ENCODE data around the gene METAP2.

GRCh38 chr12:95480230-95480629, 6.3 kb downstream of the METAP2 start:
- TF ChIP-seq EZH2phosphoT487 (IDR thresholded peaks at IDR 0.05; ENCODE audit: insufficient read depth, low read depth) = no peak
- TF ChIP-seq EZH2 (IDR thresholded peaks at IDR 0.05; ENCODE audit: insufficient read depth, poor library complexity, severe bottlenecking) = no peak

Measured in GM23248 (cell line).